WERI-Rb-1 (cell line): Measurements from ENCODE around the gene RAB11FIP5.

Source experiments
- DNase-seq: peaks from one replicate; pipeline ENCODE4 v3.0.0-alpha.2; 2020
- H3K27ac ChIP-seq: fragments of 250-450 bp; sonication (Bioruptor Pico); 2 replicates; pipeline ENCODE4 v1.5.1; 2020; ENCODE audit warnings: mild to moderate bottlenecking, moderate library complexity
- H3K27me3 ChIP-seq: fragments of 250-450 bp; sonication (Bioruptor Pico); 2 replicates; pipeline ENCODE4 v1.5.1; 2021; ENCODE audit warnings: mild to moderate bottlenecking, low read depth, moderate library complexity; ENCODE audit not compliant: insufficient read depth, severe bottlenecking
- H3K36me3 ChIP-seq: fragments of 250-450 bp; sonication (Bioruptor Pico); 2 replicates; pipeline ENCODE4 v1.5.1; 2020; ENCODE audit warnings: mild to moderate bottlenecking, moderate library complexity
- H3K4me3 ChIP-seq: 2 replicates; pipeline ENCODE4 v1.5.1; 2011; ENCODE audit warnings: low read depth, mild to moderate bottlenecking, control low read depth, low read length
- H3K9me3 ChIP-seq: fragments of 250-450 bp; sonication (Bioruptor Pico); 2 replicates; pipeline ENCODE4 v1.5.1; 2021; ENCODE audit warnings: mild to moderate bottlenecking, moderate library complexity; ENCODE audit not compliant: severe bottlenecking
- CTCF ChIP-seq: IDR thresholded peaks from 2 replicates; pipeline ENCODE4 v1.5.1; 2011; ENCODE audit warnings: low read depth, mild to moderate bottlenecking, control low read depth, inconsistent platforms, low read length

The RAB11FIP5 gene

DNA sequence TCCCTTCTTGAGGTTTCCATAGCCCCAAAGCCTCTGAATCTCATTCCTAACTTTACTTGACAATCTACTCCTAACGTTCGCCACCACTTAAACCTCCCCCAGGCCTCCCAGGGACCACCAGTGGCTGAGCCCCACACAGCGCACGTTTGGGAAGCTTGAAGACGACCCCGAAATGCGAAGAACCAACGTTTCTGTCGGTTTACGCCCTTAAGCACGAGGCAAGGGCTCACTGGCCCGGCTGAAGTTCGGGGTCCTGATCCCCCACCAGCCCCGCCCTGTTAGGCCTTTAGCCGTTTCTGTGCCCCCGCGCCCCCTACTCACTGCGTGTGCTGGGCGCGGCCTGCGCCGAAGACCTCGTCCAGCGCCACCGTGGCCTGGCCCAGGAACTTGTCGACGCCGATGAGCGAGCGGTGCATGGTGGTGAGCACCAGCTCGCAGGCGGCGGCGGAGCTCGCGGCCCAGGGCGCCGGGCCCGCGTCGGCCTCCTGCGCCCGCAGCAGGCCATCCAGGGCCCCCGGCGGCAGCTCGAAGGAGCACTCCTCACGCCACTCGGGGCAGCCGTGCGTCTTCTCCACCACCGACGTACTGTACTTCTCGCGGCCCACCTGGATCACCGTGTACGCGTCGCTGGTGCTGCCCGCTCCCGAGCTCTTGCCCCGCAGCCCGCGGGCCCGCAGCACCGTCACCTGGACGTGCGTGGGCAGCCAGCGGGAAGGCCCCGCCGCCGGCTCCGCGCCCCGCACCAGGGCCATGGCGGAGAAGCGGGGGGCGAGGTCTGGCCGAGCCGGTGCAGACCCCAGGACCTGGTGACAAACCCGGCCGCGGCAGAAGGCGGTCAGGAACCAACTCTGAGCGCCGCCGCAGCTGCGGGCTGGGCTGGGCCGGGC lies 479 bp downstream of the RAB11FIP5 start:
- H3K4me3 ChIP-seq: peak overlapping the region; percentile 65
- no peaks in the 10 kb centered on the region for H3K36me3 ChIP-seq
- H3K27me3 ChIP-seq: no peaks in the 10 kb centered on the region
- H3K27ac ChIP-seq: peak overlapping the region; percentile 69
- H3K9me3 ChIP-seq: peaks cover 5% of the 10 kb centered on the region
- TF ChIP-seq CTCF: no peak
- DNase-seq: peak; percentile 47

- no peaks in the 10 kb centered on the region for H3K27me3 ChIP-seq
- peaks cover 5% of the 10 kb centered on the region for H3K9me3 ChIP-seq
- no peaks in the 10 kb centered on the region for H3K36me3 ChIP-seq
- H3K4me3 ChIP-seq: peak overlapping the region; percentile 65
- no peak overlapping the region for H3K27ac ChIP-seq
- peak; percentile 55 for DNase-seq
- TF ChIP-seq CTCF: 0 out of 2 replicates have a peak, but pooled peaks have one; percentile 10
Measured at GRCh38 chr2:73111073-73112025, 1.4 kb downstream of the RAB11FIP5 start.

DNA sequence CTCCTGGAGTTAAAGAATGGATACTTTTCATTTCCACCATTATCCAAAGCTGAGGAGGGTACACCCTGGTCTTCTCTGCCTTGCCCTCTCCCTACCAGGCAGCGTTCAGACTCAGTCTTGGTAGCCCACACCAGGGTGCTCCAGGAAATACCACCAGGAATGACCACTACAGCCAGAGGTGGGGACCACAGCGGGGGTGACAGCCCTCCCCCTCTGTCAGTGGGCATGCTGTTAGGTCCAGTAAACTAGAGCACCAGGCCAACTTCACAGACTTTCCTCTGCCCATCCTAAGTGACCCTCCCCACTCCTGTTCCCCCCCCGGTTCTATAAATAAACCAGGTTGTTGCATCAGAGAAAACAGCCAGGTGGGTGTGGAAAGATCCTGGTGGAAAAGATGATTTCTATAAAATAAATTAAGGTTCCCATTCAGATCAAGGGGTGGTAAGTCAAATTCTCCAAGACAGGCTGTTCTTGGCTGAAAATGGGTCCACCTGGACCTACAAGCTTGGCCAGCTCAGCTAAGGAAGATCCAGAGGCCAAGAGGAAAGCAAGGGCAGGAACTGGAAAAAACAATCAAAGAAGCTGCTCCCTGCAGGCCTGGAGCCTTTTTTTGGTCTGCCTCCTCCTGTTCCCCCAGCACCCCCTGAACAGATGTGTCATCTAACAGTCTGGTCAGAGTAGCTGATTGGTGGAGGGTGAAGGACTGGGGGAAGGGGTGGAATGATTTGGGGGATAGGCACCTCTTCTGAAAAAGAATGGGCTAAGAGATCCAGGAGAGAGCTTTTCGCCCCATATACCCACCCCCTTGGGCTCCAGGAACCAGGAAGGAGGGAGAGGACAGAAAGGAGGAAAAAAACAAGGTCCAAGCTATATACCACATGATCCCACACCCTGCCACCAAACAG lies 2.3 kb downstream of the RAB11FIP5 start:
- TF ChIP-seq CTCF: no peak
- DNase-seq: no peak
- Histone ChIP-seq H3K9me3 (peaks cover 5% of the 10 kb centered on the region), H3K27me3 (no peaks in the 10 kb centered on the region), H3K4me3 (no peak overlapping the region), H3K36me3 (peaks cover 2% of the 10 kb centered on the region; the same call in 1 of the 2 replicates), H3K27ac (no peak overlapping the region)

DNA sequence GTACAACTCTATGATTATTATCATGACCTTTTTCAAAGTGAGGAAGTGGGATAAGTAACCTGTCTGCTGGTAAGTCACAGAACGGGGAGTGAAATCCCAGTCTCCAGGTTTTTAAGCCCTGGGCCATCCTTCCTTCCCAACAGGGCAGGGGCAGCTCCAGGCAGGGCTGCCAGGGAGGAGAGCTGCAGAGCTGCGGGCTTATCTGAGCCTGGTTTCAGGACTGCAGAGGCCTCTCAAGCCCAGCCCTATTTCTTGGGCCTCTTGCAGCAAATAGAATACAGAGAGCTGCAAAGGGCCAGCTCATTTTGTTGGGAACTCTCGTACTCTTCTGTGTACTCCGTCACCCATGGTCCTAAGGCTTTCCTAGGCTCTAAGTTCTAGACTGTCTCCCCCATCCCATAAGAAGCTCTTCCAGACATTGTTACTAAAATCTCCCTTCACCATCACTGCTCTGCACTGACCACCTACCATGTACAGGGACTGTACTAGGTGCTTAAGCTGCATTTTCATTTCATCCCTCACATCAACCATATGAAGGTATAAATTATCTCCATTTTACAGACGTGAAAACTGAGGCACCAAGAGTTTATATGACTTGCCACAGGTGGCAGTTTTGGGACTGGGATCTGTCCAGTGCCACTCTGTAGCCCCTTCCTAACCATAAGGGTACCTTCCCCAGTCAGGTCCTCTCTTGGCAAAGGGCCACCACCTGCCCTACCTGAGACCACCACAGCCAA lies 3.1 kb downstream of the RAB11FIP5 start:
- Histone ChIP-seq H3K4me3 (no peak overlapping the region), H3K27ac (no peak overlapping the region), H3K36me3 (peaks cover 2% of the 10 kb centered on the region; the same call in 1 of the 2 replicates), H3K9me3 (peaks cover 1% of the 10 kb centered on the region), H3K27me3 (no peaks in the 10 kb centered on the region)
- DNase-seq: no peak
- no peak for TF ChIP-seq CTCF
